K562 (cell line): Measurements from ENCODE around the gene PSMD13. TPM values are rescaled to one million over a fixed set of nuclear protein-coding genes. Genes with fewer than 3 reads are reported as not detected.
A peak's percentile ranks its signal among the peaks of the same experiment; 100 is the strongest.

Experiments
- ATAC-seq: fragments of 200-7000 bp; cut with Tn5 transposase; 3 replicates; pipeline ENCODE4 v1.9.1; 2020; ENCODE audit warnings: moderate library complexity
- BruUV-seq: library from RNA; stranded (reverse); fragments of 400-500 nt; replicated peaks from 2 replicates; lab custom pipeline; 2021; lab: Mats Ljungman, UMichigan
- CTCF ChIA-PET: fragments of 300-600 bp; formaldehyde crosslinking; extraction: SDS; loops from one replicate; lab custom pipeline; 2021; ENCODE audit warnings: low intra/inter-chr PET ratio; lab: Yijun Ruan, JAX
- POLR2A ChIA-PET: fragments of 300-600, 350-650 bp; sonication (Branson Sonifier 250); formaldehyde crosslinking; extraction: SDS; loops from one replicate; lab custom pipeline; 2021; ENCODE audit warnings: antibody characterized with exemption, inconsistent platforms; lab: Yijun Ruan, JAX
- DNase-seq, 4 experiments: peaks; one replicate each; pipeline versions ENCODE4 v3.0.0 to v3.0.0-alpha.2; 2011 to 2018; ENCODE audit warnings: low spot score in 3 of 4, mixed read lengths in 3 of 4; ENCODE audit errors: extremely low read depth in 1 of 4
- FAIRE-seq: peaks from 2 replicates; lab custom pipeline; 2011; peaks lifted over from hg19 to GRCh38; lab: Jason Lieb, UNC
- H2AFZ ChIP-seq: 2 replicates; pipeline ENCODE4 v1.6.0; 2011; ENCODE audit warnings: low read depth, low read length, control low read depth, inconsistent platforms
- H3K27ac ChIP-seq: fragments of 200-600 bp; 3 replicates; pipeline ENCODE4 v1.8.0; 2011; ENCODE audit warnings: low read depth, mild to moderate bottlenecking, control low read depth, inconsistent platforms, low read length, moderate library complexity, mixed read lengths; ENCODE audit errors: extremely low read depth
- H3K27me3 ChIP-seq, 2 experiments: fragments of 300-600 bp in 1 of 2; 2 replicates in 1 of 2; 3 replicates in 1 of 2; pipeline versions ENCODE4 v1.6.0 to v1.8.0; 2011; ENCODE audit warnings: inconsistent platforms in 2 of 2, low read length in 2 of 2, mild to moderate bottlenecking in 1 of 2, mixed read lengths in 1 of 2, moderate library complexity in 1 of 2; ENCODE audit not compliant: control insufficient read depth in 2 of 2, insufficient read depth in 2 of 2
- H3K36me3 ChIP-seq: fragments of 300-600 bp; 3 replicates; pipeline ENCODE4 v1.8.0; 2011; ENCODE audit warnings: mild to moderate bottlenecking, low read length, inconsistent platforms; ENCODE audit not compliant: control insufficient read depth, insufficient read depth
- H3K4me1 ChIP-seq, 2 experiments: fragments of 200-600 bp in 1 of 2; replicated peaks in 1 of 2; 2 replicates in 1 of 2; 3 replicates in 1 of 2; pipeline versions ENCODE4 v1.5.1 to v1.8.0; 2011; ENCODE audit warnings: inconsistent platforms in 2 of 2, low read length in 2 of 2, mild to moderate bottlenecking in 1 of 2, mixed read lengths in 1 of 2, moderate library complexity in 1 of 2; ENCODE audit not compliant: control insufficient read depth in 2 of 2, insufficient read depth in 2 of 2
- H3K4me2 ChIP-seq: 2 replicates; pipeline ENCODE4 v1.6.1; 2011; ENCODE audit warnings: low read length, control low read depth, inconsistent platforms, mixed read lengths; ENCODE audit not compliant: insufficient read depth
- H3K4me3 ChIP-seq: fragments of 200-600 bp; sonication (generic), shearing (Covaris generic); 2 replicates; pipeline ENCODE4 v1.5.1; 2016; ENCODE audit warnings: control low read depth, inconsistent platforms
- H3K79me2 ChIP-seq: fragments of 200-600 bp; 3 replicates; pipeline ENCODE4 v1.8.0; 2011; ENCODE audit warnings: low read length, inconsistent platforms; ENCODE audit not compliant: control insufficient read depth, insufficient read depth
- H3K9ac ChIP-seq, 2 experiments: 2 replicates each; pipeline versions ENCODE4 v1.6.0 to v1.6.1; 2011; ENCODE audit warnings: low read depth in 2 of 2, low read length in 2 of 2, control low read depth in 1 of 2, inconsistent platforms in 1 of 2, mild to moderate bottlenecking in 1 of 2, mixed read lengths in 1 of 2; ENCODE audit not compliant: insufficient read depth in 1 of 2
- H3K9me1 ChIP-seq: one replicate; pipeline ENCODE4 v1.6.0; 2011; ENCODE audit warnings: inconsistent platforms, mild to moderate bottlenecking, low read length, moderate library complexity; ENCODE audit not compliant: control insufficient read depth, insufficient read depth
- H3K9me3 ChIP-seq: replicated peaks from 2 replicates; pipeline ENCODE4 v1.5.1; 2011; ENCODE audit warnings: low read depth, low read length, inconsistent platforms; ENCODE audit not compliant: control insufficient read depth, insufficient read depth
- H4K20me1 ChIP-seq: replicated peaks from 2 replicates; pipeline ENCODE4 v1.6.1; 2011; ENCODE audit warnings: low read length, inconsistent platforms, mixed read lengths; ENCODE audit not compliant: control insufficient read depth, insufficient read depth
- ATF6 ChIP-seq: sonication (generic); formaldehyde crosslinking; IDR thresholded peaks from 2 replicates; pipeline ENCODE4 v1.4.0; 2020; ENCODE audit warnings: mild to moderate bottlenecking, missing genetic modification reagents
- CBFA2T3 ChIP-seq: fragments of 450-650 bp; IDR thresholded peaks from 2 replicates; pipeline ENCODE4 v1.6.1; 2017
- CREM ChIP-seq: IDR thresholded peaks from 2 replicates; pipeline ENCODE4 v1.6.1; 2014; ENCODE audit warnings: antibody characterized with exemption, low read depth
- GTF2B ChIP-seq: IDR thresholded peaks from 2 replicates; pipeline ENCODE4 v1.6.1; 2011; ENCODE audit not compliant: insufficient read length; ENCODE audit errors: extremely low read depth
- GTF2E2 ChIP-seq: fragments of 200-800 bp; sonication (Bioruptor generic); IDR thresholded peaks from 2 replicates; pipeline ENCODE4 v1.6.1; 2016; ENCODE audit warnings: missing genetic modification characterization, missing compliant biosample characterization
- KAT7 ChIP-seq: sonication (generic); formaldehyde crosslinking; IDR thresholded peaks from 2 replicates; pipeline ENCODE4 v1.8.0; 2022; ENCODE audit warnings: missing genetic modification reagents, mild to moderate bottlenecking, borderline replicate concordance
- SMARCE1 ChIP-seq: fragments of 450-650 bp; IDR thresholded peaks from 2 replicates; pipeline ENCODE4 v1.7.1; 2016; ENCODE audit warnings: mild to moderate bottlenecking
- TFE3 ChIP-seq: fragments of 450-650 bp; formaldehyde crosslinking; IDR thresholded peaks from 2 replicates; pipeline ENCODE4 v1.4.0; 2020; ENCODE audit warnings: mild to moderate bottlenecking, mixed read lengths
- TRIM24 ChIP-seq, 2 experiments: fragments of 450-650 bp; IDR thresholded peaks; 2 replicates each; pipeline ENCODE4 v1.6.1; 2016
- VEZF1 ChIP-seq: fragments of 200-800 bp; sonication (Bioruptor generic); IDR thresholded peaks from 2 replicates; pipeline ENCODE4 v1.6.1; 2017; ENCODE audit warnings: missing genetic modification characterization, missing compliant biosample characterization
- ZNF589 ChIP-seq: fragments of 200-800 bp; sonication (Bioruptor generic); IDR thresholded peaks from 2 replicates; pipeline ENCODE4 v1.6.1; 2016; ENCODE audit warnings: low read depth, missing genetic modification characterization, missing compliant biosample characterization
- ZNF740 ChIP-seq, 3 experiments: fragments of 200-800 bp in 1 of 3; sonication (Bioruptor generic) in 1 of 3; sonication (generic) in 1 of 3; formaldehyde crosslinking in 1 of 3; IDR thresholded peaks; 2 replicates each; pipeline versions ENCODE4 v1.6.1 to v1.8.0; 2016 to 2022; ENCODE audit warnings: mild to moderate bottlenecking in 2 of 3, missing compliant biosample characterization in 2 of 3, missing genetic modification characterization in 2 of 3, missing genetic modification reagents in 1 of 3
- ZNF830 ChIP-seq: fragments of 250-450 bp; sonication (Bioruptor Pico); IDR thresholded peaks from 2 replicates; pipeline ENCODE4 v1.5.0; 2021; ENCODE audit warnings: mild to moderate bottlenecking
- WGBS: fragments of 100-300 bp; shearing (Covaris generic); methylation state at CpG from one replicate; pipeline ENCODE4 v1.1.6; 2016; ENCODE audit warnings: low coverage, mixed read lengths; ENCODE audit not compliant: insufficient coverage; ENCODE audit errors: missing lambda C conversion rate; 5-methylcytosine and 5-hydroxymethylcytosine counted together
- in situ Hi-C: fragments of 300-500 bp; cut with MboI; formaldehyde crosslinking; loops from 4 replicates; pipeline ENCODE4 v1.15.0; 2018; ENCODE audit warnings: inconsistent platforms, mixed read lengths
- intact Hi-C: fragments of 100-400 bp; cut with micrococcal nuclease; formaldehyde crosslinking; loops from 2 replicates; pipeline ENCODE4 v1.14.2; 2022
- polyA plus RNA-seq, 8 experiments: library from polyadenylated mRNA; depleted of rRNA in 4 of 8; stranded (reverse) in 5 of 8; unstranded in 3 of 8; fragments of >200 nt; fragmentation: Nextera tagmentation in 2 of 8; fragmentation: Illumina TruSeq in 1 of 8; extraction: Ambion mirVana in 2 of 8; extraction: Trizol in 1 of 8; gene quantifications; 2 replicates each; pipeline versions ENCODE4 v1.2.1 to v1.2.3, GENCODE V29; 2011 to 2014; ENCODE audit warnings: inconsistent platforms in 1 of 8, missing spikeins in 1 of 8
- total RNA-seq, 7 experiments: library from RNA; depleted of rRNA in 6 of 7; stranded (reverse); fragments of >200 nt in 6 of 7; fragmentation: Illumina TruSeq in 2 of 7; extraction: Trizol in 2 of 7; gene quantifications; 2 replicates each; pipeline versions ENCODE4 v1.2.1 to v1.2.3, GENCODE V29; 2011 to 2021; ENCODE audit warnings: low replicate concordance in 1 of 7

PSMD13 gene
- total and polyA plus RNA-seq, 9 of the 15 experiments (the other 6 are each of a cell fraction or from before 2014, with no cell fraction given), result 185 to 383 (median 267) TPM

GRCh38 chr11:289398-289711, 52.6 kb downstream of the PSMD13 start:
- Histone ChIP-seq H4K20me1 (no peaks in the 10 kb centered on the region), H3K4me3 (peak overlapping the region; percentile 58), H3K9me1 (no peaks in the 10 kb centered on the region), H3K27ac (peak overlapping the region; percentile 43; the same call in 2 of the 3 replicates), H3K9me3 (no peaks in the 10 kb centered on the region), H3K4me1 (peaks cover 13 to 90% of the 10 kb centered on the region in 2 experiments; a peak in 4 of 5 replicates), H3K27me3 (no peaks in the 10 kb centered on the region), H3K36me3 (peaks cover 48% of the 10 kb centered on the region; the same call in 2 of the 3 replicates), H3K79me2 (peaks cover 37% of the 10 kb centered on the region), H3K9ac (peak overlapping the region; percentile 55 to 94), H2AFZ (no peak overlapping the region), H3K4me2 (peak overlapping the region; percentile 66)
- intact Hi-C loops, result no loop called here
- ChIA-PET CTCF (no interaction called here), POLR2A (interaction anchor here (0.7 to 1.0 kb wide), 3 partner anchors 9 to 83 kb away, joined by 3 to 4 read pairs (median 3); partner anchors contain the start of genes BET1L and RIC8A)
- ATAC-seq, result peak; percentile 1; the same call in 2 of the 3 replicates
- FAIRE-seq, result no peak
- 0% methylated on average over 5 of the region's 14 CpGs for WGBS
- DNase-seq, result peak in 2 of 4 experiments; percentile 34 to 40
- in situ Hi-C loops, result no loop called here
- BruUV-seq, result no TSS peak
- TF ChIP-seq VEZF1 (peak; percentile 2; the same call in 1 of the 2 replicates), ATF6 (no peak), CBFA2T3 (no peak), GTF2B (no peak), CREM (no peak), ZNF740 (CRISPR knock-in tag; IDR thresholded peaks at IDR 0.05) (no peak), ZNF740 (tag; IDR thresholded peaks at IDR 0.05) (peak in 1 of 2 experiments; percentile 68; a peak in 2 of 4 replicates), TFE3 (CRISPR knock-in tag) (no peak), TRIM24 (IDR thresholded peaks at IDR 0.05) (no peak), ZNF830 (CRISPR knock-in tag) (no peak), GTF2E2 (tag) (no peak), ZNF589 (CRISPR knock-in tag) (no peak), SMARCE1 (no peak), KAT7 (CRISPR knock-in tag) (no peak)
